T-helper 2 cell treated with Interferon-gamma antibody and Interleukin-4, amounts not matched to agents 5 μg/mL and 100 μg/mL, for 36 hours (primary cell): ENCODE results near the gene CCK.

ENCODE experiments used
- DNase-seq: peaks from one replicate; pipeline ENCODE4 v3.0.0; 2021; ENCODE audit warnings: low spot score
- H3K27ac Mint-ChIP-seq: one replicate; pipeline ENCODE4 v1.8.0; 2021; ENCODE audit warnings: mild to moderate bottlenecking, mixed read lengths
- H3K27me3 Mint-ChIP-seq: one replicate; pipeline ENCODE4 v1.8.0; 2021; ENCODE audit warnings: low read depth, mixed read lengths
- H3K36me3 Mint-ChIP-seq: one replicate; pipeline ENCODE4 v1.8.0; 2021; ENCODE audit warnings: low read depth, mixed read lengths
- H3K4me1 Mint-ChIP-seq: one replicate; pipeline ENCODE4 v1.8.0; 2021; ENCODE audit warnings: low read depth, mixed read lengths
- H3K4me3 Mint-ChIP-seq: one replicate; pipeline ENCODE4 v1.8.0; 2022; ENCODE audit warnings: mild to moderate bottlenecking, moderate library complexity, mixed read lengths
- H3K9me3 Mint-ChIP-seq: one replicate; pipeline ENCODE4 v1.8.0; 2021; ENCODE audit warnings: mixed read lengths

The CCK gene

GRCh38 chr3:42257007-42257406 lies 9.0 kb downstream of the CCK start:
- Mint-ChIP-seq H3K27me3 (peaks cover 38% of the 10 kb centered on the region), H3K27ac (no peak overlapping the region), H3K4me1 (peaks cover 5% of the 10 kb centered on the region), H3K9me3 (no peaks in the 10 kb centered on the region), H3K4me3 (no peak overlapping the region), H3K36me3 (no peaks in the 10 kb centered on the region)
- no peak for DNase-seq

- H3K9me3 Mint-ChIP-seq = no peaks in the 10 kb centered on the region
- no peak for DNase-seq
- peaks cover 32% of the 10 kb centered on the region for H3K27me3 Mint-ChIP-seq
- no peak overlapping the region for H3K4me3 Mint-ChIP-seq
- H3K4me1 Mint-ChIP-seq = peaks cover 5% of the 10 kb centered on the region
- no peaks in the 10 kb centered on the region for H3K36me3 Mint-ChIP-seq
- no peak overlapping the region for H3K27ac Mint-ChIP-seq
These were observed 9.7 kb downstream of the CCK start for GRCh38 chr3:42256135-42256819.

- Mint-ChIP-seq H3K4me3 (no peak overlapping the region), H3K27me3 (peaks cover 30% of the 10 kb centered on the region), H3K27ac (no peak overlapping the region), H3K36me3 (no peaks in the 10 kb centered on the region), H3K9me3 (no peaks in the 10 kb centered on the region), H3K4me1 (peaks cover 5% of the 10 kb centered on the region)
- no peak for DNase-seq
These were observed 11.4 kb downstream of the CCK start for GRCh38 chr3:42254566-42254965.

- Mint-ChIP-seq H3K4me1 (peaks cover 7% of the 10 kb centered on the region), H3K9me3 (no peaks in the 10 kb centered on the region), H3K36me3 (no peaks in the 10 kb centered on the region), H3K27me3 (peaks cover 42% of the 10 kb centered on the region), H3K27ac (no peak overlapping the region), H3K4me3 (no peak overlapping the region)
- DNase-seq = no peak
These were observed 15.2 kb downstream of the CCK start for GRCh38 chr3:42250761-42251160.

GRCh38 chr3:42247576-42248027 lies 18.4 kb downstream of the CCK start:
- peak; percentile 40 for DNase-seq
- peak overlapping the region; percentile 7 for H3K4me3 Mint-ChIP-seq
- H3K36me3 Mint-ChIP-seq = no peaks in the 10 kb centered on the region
- peaks cover 37% of the 10 kb centered on the region for H3K27me3 Mint-ChIP-seq
- peaks cover 7% of the 10 kb centered on the region for H3K4me1 Mint-ChIP-seq
- no peaks in the 10 kb centered on the region for H3K9me3 Mint-ChIP-seq
- H3K27ac Mint-ChIP-seq = no peak overlapping the region

- no peak for DNase-seq
- Mint-ChIP-seq H3K4me1 (peaks cover 7% of the 10 kb centered on the region), H3K36me3 (no peaks in the 10 kb centered on the region), H3K27ac (no peak overlapping the region), H3K27me3 (peaks cover 40% of the 10 kb centered on the region), H3K4me3 (no peak overlapping the region), H3K9me3 (no peaks in the 10 kb centered on the region)
These were observed 19.9 kb downstream of the CCK start for GRCh38 chr3:42246091-42246490.

GRCh38 chr3:42236611-42237010 lies 29.4 kb downstream of the CCK start:
- H3K27ac Mint-ChIP-seq = no peak overlapping the region
- H3K9me3 Mint-ChIP-seq = peaks cover 12% of the 10 kb centered on the region
- H3K27me3 Mint-ChIP-seq = peaks cover 22% of the 10 kb centered on the region
- no peaks in the 10 kb centered on the region for H3K36me3 Mint-ChIP-seq
- H3K4me3 Mint-ChIP-seq = no peak overlapping the region
- H3K4me1 Mint-ChIP-seq = no peaks in the 10 kb centered on the region
- DNase-seq = no peak

GRCh38 chr3:42235532-42235931 lies 30.5 kb downstream of the CCK start:
- Mint-ChIP-seq H3K27me3 (peaks cover 22% of the 10 kb centered on the region), H3K9me3 (peaks cover 12% of the 10 kb centered on the region), H3K4me3 (no peak overlapping the region), H3K36me3 (no peaks in the 10 kb centered on the region), H3K4me1 (no peaks in the 10 kb centered on the region), H3K27ac (no peak overlapping the region)
- no peak for DNase-seq

- Mint-ChIP-seq H3K4me1 (peaks cover 5% of the 10 kb centered on the region), H3K27me3 (peaks cover 19% of the 10 kb centered on the region), H3K36me3 (peaks cover 2% of the 10 kb centered on the region), H3K4me3 (no peak overlapping the region), H3K27ac (no peak overlapping the region), H3K9me3 (no peaks in the 10 kb centered on the region)
- no peak for DNase-seq
These were observed 35.1 kb downstream of the CCK start for GRCh38 chr3:42230860-42231259.

GRCh38 chr3:42229942-42230688 lies 35.9 kb downstream of the CCK start:
- Mint-ChIP-seq H3K36me3 (peaks cover 5% of the 10 kb centered on the region), H3K4me1 (peaks cover 5% of the 10 kb centered on the region), H3K27me3 (peaks cover 12% of the 10 kb centered on the region), H3K27ac (no peak overlapping the region), H3K9me3 (no peaks in the 10 kb centered on the region), H3K4me3 (no peak overlapping the region)
- DNase-seq = no peak

- no peak overlapping the region for H3K4me3 Mint-ChIP-seq
- H3K9me3 Mint-ChIP-seq = no peaks in the 10 kb centered on the region
- peaks cover 5% of the 10 kb centered on the region for H3K27me3 Mint-ChIP-seq
- DNase-seq = no peak
- H3K27ac Mint-ChIP-seq = no peak overlapping the region
- peaks cover 6% of the 10 kb centered on the region for H3K36me3 Mint-ChIP-seq
- H3K4me1 Mint-ChIP-seq = peaks cover 5% of the 10 kb centered on the region
These were observed 36.6 kb downstream of the CCK start for GRCh38 chr3:42229266-42229941.

- Mint-ChIP-seq H3K4me1 (peaks cover 5% of the 10 kb centered on the region), H3K9me3 (no peaks in the 10 kb centered on the region)
These were observed 37.2 kb downstream of the CCK start for GRCh38 chr3:42228796-42229195.

GRCh38 chr3:42226470-42227425 lies 39.2 kb downstream of the CCK start:
- H3K27ac Mint-ChIP-seq = no peak overlapping the region
- peaks cover 5% of the 10 kb centered on the region for H3K4me1 Mint-ChIP-seq
- H3K36me3 Mint-ChIP-seq = peaks cover 18% of the 10 kb centered on the region
- DNase-seq = no peak
- no peaks in the 10 kb centered on the region for H3K9me3 Mint-ChIP-seq
- H3K4me3 Mint-ChIP-seq = no peak overlapping the region
- H3K27me3 Mint-ChIP-seq = peaks cover 2% of the 10 kb centered on the region

More at GRCh38 chr3:42228796-42229195, 37.2 kb downstream of the CCK start:
- H3K36me3 Mint-ChIP-seq = peaks cover 10% of the 10 kb centered on the region
- H3K27me3 Mint-ChIP-seq = peaks cover 2% of the 10 kb centered on the region
- no peak overlapping the region for H3K27ac Mint-ChIP-seq
- DNase-seq = no peak
- H3K4me3 Mint-ChIP-seq = no peak overlapping the region
